ENCODE measurements around the gene MOB4.

DNA sequence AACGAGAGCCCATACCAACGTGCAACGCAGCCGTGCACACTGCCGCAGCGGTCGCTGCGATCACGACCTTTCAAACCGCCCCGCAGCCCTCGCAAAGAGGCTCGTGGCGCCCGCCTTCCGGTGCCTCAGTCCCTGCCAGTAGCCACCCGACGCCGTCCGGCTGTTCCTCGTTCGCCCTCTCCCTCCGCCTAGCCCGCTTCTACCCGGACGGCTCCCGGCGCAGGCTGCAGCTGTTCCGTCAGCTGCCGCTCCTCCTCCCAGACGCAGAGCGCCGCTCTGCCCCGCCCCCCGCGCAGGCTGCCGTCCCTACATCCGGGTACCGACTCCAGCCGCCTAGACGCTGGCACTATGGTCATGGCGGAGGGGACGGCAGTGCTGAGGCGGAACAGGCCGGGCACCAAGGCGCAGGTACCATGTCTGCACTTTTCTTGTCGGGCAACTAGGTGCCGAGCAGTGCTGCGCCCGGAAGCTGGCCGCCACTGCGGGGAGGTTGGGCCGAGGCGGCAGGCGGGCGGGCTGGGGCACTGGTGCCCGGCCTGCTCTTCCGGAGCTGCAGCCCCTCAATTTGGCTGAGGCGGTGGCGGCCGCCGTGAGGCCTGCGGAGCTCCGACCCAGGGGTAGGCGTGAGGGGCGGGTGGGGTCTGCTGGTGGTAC, at the start of gene MOB4:
- no peak for TF ChIP-seq CTCF (IDR thresholded peaks at IDR 0.05)
- peak; percentile 8 to 96 for TF ChIP-seq POLR2A (IDR thresholded peaks at IDR 0.05)
